ENCODE measurements around the gene FBXO34. TPM values are rescaled to one million over a fixed set of nuclear protein-coding genes. Genes with fewer than 3 reads are reported as not detected.

FBXO34 gene
- total RNA-seq, 2 experiments from 2014 or later, result 28.3 to 29.7 TPM

- ChIA-PET CTCF (interaction anchor here (1.5 kb wide), 1 partner anchor 47 kb away, joined by 4 read pairs; no protein-coding TSS in a partner anchor), POLR2A (no interaction called here)
- TF ChIP-seq, protein P1, sequence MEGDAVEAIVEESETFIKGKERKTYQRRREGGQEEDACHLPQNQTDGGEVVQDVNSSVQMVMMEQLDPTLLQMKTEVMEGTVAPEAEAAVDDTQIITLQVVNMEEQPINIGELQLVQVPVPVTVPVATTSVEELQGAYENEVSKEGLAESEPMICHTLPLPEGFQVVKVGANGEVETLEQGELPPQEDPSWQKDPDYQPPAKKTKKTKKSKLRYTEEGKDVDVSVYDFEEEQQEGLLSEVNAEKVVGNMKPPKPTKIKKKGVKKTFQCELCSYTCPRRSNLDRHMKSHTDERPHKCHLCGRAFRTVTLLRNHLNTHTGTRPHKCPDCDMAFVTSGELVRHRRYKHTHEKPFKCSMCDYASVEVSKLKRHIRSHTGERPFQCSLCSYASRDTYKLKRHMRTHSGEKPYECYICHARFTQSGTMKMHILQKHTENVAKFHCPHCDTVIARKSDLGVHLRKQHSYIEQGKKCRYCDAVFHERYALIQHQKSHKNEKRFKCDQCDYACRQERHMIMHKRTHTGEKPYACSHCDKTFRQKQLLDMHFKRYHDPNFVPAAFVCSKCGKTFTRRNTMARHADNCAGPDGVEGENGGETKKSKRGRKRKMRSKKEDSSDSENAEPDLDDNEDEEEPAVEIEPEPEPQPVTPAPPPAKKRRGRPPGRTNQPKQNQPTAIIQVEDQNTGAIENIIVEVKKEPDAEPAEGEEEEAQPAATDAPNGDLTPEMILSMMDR (IDR thresholded peaks at IDR 0.05), result no peak
- Mint-ChIP-seq H3K4me3 (no peak overlapping the region), H3K36me3 (ENCODE audit: low read depth) (peaks cover 51% of the 10 kb centered on the region), H3K27ac (no peak overlapping the region), H3K4me1 (ENCODE audit: low read depth) (peaks cover 15% of the 10 kb centered on the region), H3K9me3 (peaks cover 7% of the 10 kb centered on the region), H3K27me3 (no peaks in the 10 kb centered on the region)
- ATAC-seq (ENCODE audit: poor library complexity) (no peak), DNase-seq (no peak)
- Histone ChIP-seq H3K27ac (ENCODE audit: low read depth in 1 of 2, low read length in 2 of 2) (no peak overlapping the region), H3K4me3 (ENCODE audit: low read length) (no peak overlapping the region), H3K9me3 (ENCODE audit: control insufficient read depth in 1 of 2, insufficient read depth in 1 of 2, low read length in 2 of 2) (peaks cover 1 to 6% of the 10 kb centered on the region in 2 experiments), H3K36me3 (ENCODE audit: insufficient read depth, low read length) (peaks cover 16% of the 10 kb centered on the region), H3K4me1 (ENCODE audit: insufficient read depth, low read length) (no peaks in the 10 kb centered on the region), H3K27me3 (ENCODE audit: control insufficient read depth in 1 of 2, insufficient read depth in 2 of 2, low read length in 2 of 2) (no peaks in the 10 kb centered on the region)
- intact Hi-C loops (cut with DNase I, micrococcal nuclease), result no loop called here
Measured at GRCh38 chr14:55317542-55318306, 46.5 kb downstream of the FBXO34 start.

DNA sequence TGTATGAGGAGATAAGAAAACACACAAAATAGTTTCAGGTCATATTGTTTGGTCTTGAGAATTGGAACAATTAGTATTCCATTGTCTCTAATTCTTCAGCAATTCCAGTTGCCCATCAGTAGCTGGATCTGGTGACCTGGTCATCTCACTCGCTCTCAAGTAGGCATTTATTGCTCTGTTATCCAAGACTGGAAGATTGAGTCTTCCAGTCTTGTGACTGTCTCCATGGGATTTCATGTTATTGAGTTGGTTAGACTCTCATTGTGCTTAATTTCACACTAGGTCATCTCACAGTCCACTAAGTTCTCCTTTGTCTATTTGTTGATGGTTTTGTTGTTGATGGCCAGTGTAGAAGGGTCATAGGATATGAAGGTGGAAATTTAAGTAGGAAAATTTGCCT, 47.5 kb downstream of the FBXO34 start:
- Mint-ChIP-seq H3K36me3 (ENCODE audit: low read depth) (peaks cover 41% of the 10 kb centered on the region), H3K27ac (no peak overlapping the region), H3K4me1 (ENCODE audit: low read depth) (peaks cover 6% of the 10 kb centered on the region), H3K27me3 (no peaks in the 10 kb centered on the region), H3K4me3 (no peak overlapping the region), H3K9me3 (no peaks in the 10 kb centered on the region)
- Histone ChIP-seq H3K4me3 (ENCODE audit: low read length) (no peak overlapping the region), H3K9me3 (ENCODE audit: control insufficient read depth in 1 of 2, insufficient read depth in 1 of 2, low read length in 2 of 2) (no peaks in the 10 kb centered on the region), H3K27me3 (ENCODE audit: control insufficient read depth in 1 of 2, insufficient read depth in 2 of 2, low read length in 2 of 2) (no peaks in the 10 kb centered on the region), H3K4me1 (ENCODE audit: insufficient read depth, low read length) (no peaks in the 10 kb centered on the region), H3K36me3 (ENCODE audit: insufficient read depth, low read length) (peaks cover 16% of the 10 kb centered on the region), H3K27ac (ENCODE audit: low read depth in 1 of 2, low read length in 2 of 2) (no peak overlapping the region)
- ChIA-PET CTCF (no interaction called here), POLR2A (no interaction called here)
- intact Hi-C loops (cut with DNase I, micrococcal nuclease), result no loop called here
- ATAC-seq (ENCODE audit: poor library complexity) (no peak), DNase-seq (no peak)
- TF ChIP-seq, protein P1 (IDR thresholded peaks at IDR 0.05), result no peak

DNA sequence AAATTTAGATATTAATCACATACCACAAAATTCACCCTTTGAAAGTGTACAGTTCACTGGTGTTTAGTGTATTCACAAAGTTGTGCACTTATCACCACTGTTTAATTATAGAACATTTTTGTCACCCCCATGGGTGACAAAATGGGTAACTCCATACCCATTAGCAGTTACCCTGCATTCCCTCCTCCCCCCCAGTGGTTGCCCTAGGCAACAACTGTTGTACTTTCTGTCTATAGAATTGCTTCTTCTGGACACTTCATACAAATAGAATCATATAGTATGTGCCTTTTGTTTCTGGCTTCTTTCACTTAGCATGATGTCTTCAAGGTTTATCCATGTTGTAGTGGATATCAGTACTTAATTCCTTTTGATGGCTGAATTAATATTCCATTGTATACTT, 52.7 kb downstream of the FBXO34 start:
- H3K4me1 Mint-ChIP-seq (ENCODE audit: low read depth), result peaks cover 27% of the 10 kb centered on the region
- H3K27ac Mint-ChIP-seq, result no peak overlapping the region
- no peak for ATAC-seq (ENCODE audit: poor library complexity)
- peak in 1 of 14 experiments; percentile 25 for DNase-seq
- ChIA-PET CTCF (interaction anchor here (0.7 kb wide), 1 partner anchor 1080 kb away, joined by 3 read pairs; no protein-coding TSS in a partner anchor), POLR2A (no interaction called here)
- TF ChIP-seq, protein P1 (IDR thresholded peaks at IDR 0.05), result no peak
- peaks cover 22% of the 10 kb centered on the region for H3K36me3 Mint-ChIP-seq (ENCODE audit: low read depth)
- no peaks in the 10 kb centered on the region for H3K9me3 ChIP-seq (ENCODE audit: control insufficient read depth in 1 of 2, insufficient read depth in 1 of 2, low read length in 2 of 2)
- peaks cover 3% of the 10 kb centered on the region for H3K4me1 ChIP-seq (ENCODE audit: insufficient read depth, low read length)
- H3K9me3 Mint-ChIP-seq, result no peaks in the 10 kb centered on the region
- no peak overlapping the region for H3K4me3 Mint-ChIP-seq
- H3K4me3 ChIP-seq (ENCODE audit: low read length), result no peak overlapping the region
- peaks cover 3% of the 10 kb centered on the region for H3K36me3 ChIP-seq (ENCODE audit: insufficient read depth, low read length)
- no peak overlapping the region for H3K27ac ChIP-seq (ENCODE audit: low read depth in 1 of 2, low read length in 2 of 2)
- H3K27me3 ChIP-seq (ENCODE audit: control insufficient read depth in 1 of 2, insufficient read depth in 2 of 2, low read length in 2 of 2), result no peaks in the 10 kb centered on the region
- no peaks in the 10 kb centered on the region for H3K27me3 Mint-ChIP-seq
- intact Hi-C loops (cut with DNase I, micrococcal nuclease), result no loop called here

Data from CD4-positive, alpha-beta T cell (primary cell).